GM19468 (cell line): Measurements from ENCODE around the gene NTN5.

ENCODE experiments used
- ATAC-seq: cut with Tn5 transposase; IDR thresholded peaks from one replicate; pipeline ENCODE4 v1.9.1; 2021; ENCODE audit warnings: mild to moderate bottlenecking, moderate library complexity, moderate number of reproducible peaks; ENCODE audit not compliant: unreplicated experiment; ENCODE audit errors: extremely low read depth

NTN5 gene

GRCh38 chr19:48618278-48618915 is 54.4 kb downstream of the NTN5 start:
- ATAC-seq, result no peak

- no peak for ATAC-seq
Measured at GRCh38 chr19:48617146-48617937, 55.5 kb downstream of the NTN5 start.

- ATAC-seq, result no peak
Measured at GRCh38 chr19:48616491-48617056, 56.2 kb downstream of the NTN5 start.

GRCh38 chr19:48616041-48616436 is 56.8 kb downstream of the NTN5 start:
- no peak for ATAC-seq

GRCh38 chr19:48615231-48616040 is 57.4 kb downstream of the NTN5 start:
- ATAC-seq, result no peak

GRCh38 chr19:48614436-48615230 is 58.2 kb downstream of the NTN5 start, which contains the start of gene FAM83E:
TSS of gene FAM83E (minus strand) at chr19:48615076. CDS start at chr19:48613372, 1,704 bp downstream.
- ATAC-seq, result no peak

- no peak for ATAC-seq
Measured at GRCh38 chr19:48613852-48614435, 58.9 kb downstream of the NTN5 start.

- no peak for ATAC-seq
Measured at GRCh38 chr19:48613024-48613851, 59.6 kb downstream of the NTN5 start.

- ATAC-seq, result no peak
Measured at GRCh38 chr19:48611872-48612271, 60.9 kb downstream of the NTN5 start.
